ENCODE measurements around the gene RABL2B. TPM values are rescaled to one million over a fixed set of nuclear protein-coding genes. Genes with fewer than 3 reads are reported as not detected.

RABL2B gene
- total RNA-seq, 6 experiments from 2014 or later = 14.8 to 18.9 (median 17.4) TPM

GRCh38 chr22:50734343-50734771, 49.1 kb downstream of the RABL2B start:
- Mint-ChIP-seq H3K4me1 (ENCODE audit: low read depth) (peaks cover 21% of the 10 kb centered on the region), H3K9me3 (no peaks in the 10 kb centered on the region), H3K27ac (no peak overlapping the region), H3K36me3 (ENCODE audit: low read depth) (no peaks in the 10 kb centered on the region), H3K4me3 (no peak overlapping the region), H3K27me3 (ENCODE audit: insufficient read depth) (peaks cover 38% of the 10 kb centered on the region)
- TF ChIP-seq, protein P1, sequence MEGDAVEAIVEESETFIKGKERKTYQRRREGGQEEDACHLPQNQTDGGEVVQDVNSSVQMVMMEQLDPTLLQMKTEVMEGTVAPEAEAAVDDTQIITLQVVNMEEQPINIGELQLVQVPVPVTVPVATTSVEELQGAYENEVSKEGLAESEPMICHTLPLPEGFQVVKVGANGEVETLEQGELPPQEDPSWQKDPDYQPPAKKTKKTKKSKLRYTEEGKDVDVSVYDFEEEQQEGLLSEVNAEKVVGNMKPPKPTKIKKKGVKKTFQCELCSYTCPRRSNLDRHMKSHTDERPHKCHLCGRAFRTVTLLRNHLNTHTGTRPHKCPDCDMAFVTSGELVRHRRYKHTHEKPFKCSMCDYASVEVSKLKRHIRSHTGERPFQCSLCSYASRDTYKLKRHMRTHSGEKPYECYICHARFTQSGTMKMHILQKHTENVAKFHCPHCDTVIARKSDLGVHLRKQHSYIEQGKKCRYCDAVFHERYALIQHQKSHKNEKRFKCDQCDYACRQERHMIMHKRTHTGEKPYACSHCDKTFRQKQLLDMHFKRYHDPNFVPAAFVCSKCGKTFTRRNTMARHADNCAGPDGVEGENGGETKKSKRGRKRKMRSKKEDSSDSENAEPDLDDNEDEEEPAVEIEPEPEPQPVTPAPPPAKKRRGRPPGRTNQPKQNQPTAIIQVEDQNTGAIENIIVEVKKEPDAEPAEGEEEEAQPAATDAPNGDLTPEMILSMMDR (IDR thresholded peaks at IDR 0.05) = no peak
- DNase-seq = no peak

DNA sequence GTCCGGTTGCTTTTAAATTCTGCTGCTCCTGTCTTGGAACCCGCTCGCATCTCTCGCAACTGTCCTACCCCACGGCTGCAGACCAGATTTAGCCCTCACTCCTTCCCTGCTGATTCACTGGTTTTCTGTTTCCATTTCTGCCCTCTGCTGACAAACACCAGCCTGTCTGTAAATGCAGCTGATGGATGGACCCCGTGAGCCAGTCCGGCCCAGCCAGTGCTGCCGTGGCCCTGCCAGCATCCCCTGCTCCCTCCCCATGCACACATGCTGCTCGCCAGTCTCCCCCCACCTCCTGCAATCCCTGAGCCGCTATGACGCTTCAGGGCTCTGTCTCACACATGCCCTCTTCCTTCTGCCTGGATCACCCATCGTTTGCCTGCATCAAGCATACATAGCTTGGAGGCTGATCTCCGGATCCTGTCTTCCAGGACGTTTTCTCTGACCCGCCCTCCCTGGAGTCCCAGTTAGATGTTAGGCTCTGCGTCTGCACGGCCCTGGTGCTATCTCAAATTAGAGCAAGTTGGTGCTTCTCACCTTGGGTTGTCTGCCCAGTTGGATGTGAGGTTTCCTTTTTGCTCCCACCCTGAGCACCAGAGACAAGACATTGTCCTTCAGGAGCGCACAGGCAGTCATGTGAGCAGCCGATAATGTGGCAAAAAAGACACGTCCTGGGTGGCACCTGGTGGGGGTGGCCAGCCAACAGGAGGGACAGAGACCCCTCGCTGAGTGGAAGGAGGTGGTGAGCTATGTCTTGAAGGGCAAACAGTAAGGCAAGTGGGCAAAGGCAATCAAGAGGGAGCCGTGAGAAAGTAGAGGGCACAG, 49.7 kb downstream of the RABL2B start:
- Mint-ChIP-seq H3K9me3 (no peaks in the 10 kb centered on the region), H3K4me3 (peak overlapping the region; percentile 75), H3K36me3 (ENCODE audit: low read depth) (no peaks in the 10 kb centered on the region), H3K27me3 (ENCODE audit: insufficient read depth) (peaks cover 38% of the 10 kb centered on the region), H3K27ac (peak overlapping the region; percentile 20; the same call in 1 of the 2 replicates), H3K4me1 (ENCODE audit: low read depth) (peaks cover 21% of the 10 kb centered on the region)
- peak; percentile 37 for DNase-seq
- TF ChIP-seq, protein P1 (IDR thresholded peaks at IDR 0.05) = no peak

DNA sequence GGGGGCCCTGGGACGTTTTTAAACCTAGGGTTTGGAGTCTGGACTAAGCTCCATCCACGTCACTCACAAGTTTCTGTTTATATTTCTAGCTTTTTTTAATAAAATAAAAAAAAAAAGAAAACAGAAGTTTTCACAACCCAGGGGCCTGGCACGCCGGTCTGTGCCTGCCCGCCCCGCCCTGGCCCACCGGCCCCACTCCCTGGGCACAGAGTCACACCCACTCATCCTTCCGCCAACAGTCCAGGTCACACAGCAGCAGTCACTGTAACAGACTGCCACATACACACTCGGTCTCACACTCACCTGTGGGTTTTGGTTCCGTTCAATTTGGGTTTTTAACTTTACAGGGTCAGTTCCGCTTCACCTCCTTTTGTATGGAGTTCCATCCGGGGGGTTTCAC, 50.8 kb downstream of the RABL2B start:
- H3K4me1 Mint-ChIP-seq (ENCODE audit: low read depth) = peaks cover 21% of the 10 kb centered on the region

DNA sequence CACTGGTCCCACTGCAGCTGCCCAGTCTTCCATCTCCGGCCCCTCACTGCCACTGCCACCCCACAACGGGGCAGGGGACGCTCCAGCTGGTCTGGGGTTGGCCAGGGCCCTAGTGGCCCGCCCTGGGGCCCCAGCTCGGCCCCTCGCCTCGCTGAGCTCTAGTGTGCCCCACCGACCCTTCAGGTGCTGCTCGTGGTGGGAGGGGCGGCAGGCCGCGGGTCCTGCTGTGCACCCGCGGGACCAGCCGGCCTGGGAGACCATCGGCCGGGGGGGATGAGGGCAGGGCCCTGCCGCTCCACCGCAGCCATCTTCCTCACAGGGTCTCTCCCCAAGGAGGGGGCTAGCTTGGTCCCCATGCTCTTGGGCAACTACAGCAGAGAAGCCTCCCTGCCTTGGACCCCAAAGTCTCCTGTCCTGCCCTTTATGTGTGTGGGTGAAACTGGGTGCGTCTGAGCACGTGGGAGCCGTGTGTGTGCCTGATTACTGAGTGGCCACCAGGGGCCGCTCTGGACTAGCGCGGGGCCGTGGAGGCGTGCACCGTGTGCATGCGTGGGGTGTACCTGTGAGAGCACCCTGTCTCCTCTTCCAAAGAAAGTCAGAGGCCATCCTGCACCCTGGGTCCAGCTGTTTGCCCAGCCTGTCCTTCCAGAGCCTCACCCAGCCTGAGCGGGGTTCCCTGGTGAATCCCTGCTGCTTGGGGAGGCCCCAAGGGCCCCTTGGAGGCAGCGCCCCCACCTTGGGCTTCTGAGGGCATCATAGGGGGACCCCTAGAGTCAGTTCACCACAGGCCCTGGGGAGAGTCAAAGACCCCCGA, 51.4 kb downstream of the RABL2B start:
- peak; percentile 16 for DNase-seq
- H3K4me3 Mint-ChIP-seq = peak overlapping the region; percentile 51; the same call in 1 of the 2 replicates
- TF ChIP-seq, protein P1 (IDR thresholded peaks at IDR 0.05) = peak; percentile 96

More for the DNA sequence above, 50.8 kb downstream of the RABL2B start:
- peaks cover 32% of the 10 kb centered on the region for H3K27me3 Mint-ChIP-seq (ENCODE audit: insufficient read depth)
- no peaks in the 10 kb centered on the region for H3K9me3 Mint-ChIP-seq
- H3K27ac Mint-ChIP-seq = no peak overlapping the region
- TF ChIP-seq, protein P1 (IDR thresholded peaks at IDR 0.05) = no peak
- H3K36me3 Mint-ChIP-seq (ENCODE audit: low read depth) = no peaks in the 10 kb centered on the region
- DNase-seq = no peak
- H3K4me3 Mint-ChIP-seq = no peak overlapping the region

GRCh38 chr22:50730941-50731661, 52.3 kb downstream of the RABL2B start:
- Mint-ChIP-seq H3K4me3 (no peak overlapping the region), H3K27ac (no peak overlapping the region), H3K4me1 (ENCODE audit: low read depth) (peaks cover 21% of the 10 kb centered on the region), H3K9me3 (no peaks in the 10 kb centered on the region), H3K27me3 (ENCODE audit: insufficient read depth) (peaks cover 23% of the 10 kb centered on the region), H3K36me3 (ENCODE audit: low read depth) (no peaks in the 10 kb centered on the region)
- TF ChIP-seq, protein P1 (IDR thresholded peaks at IDR 0.05) = no peak
- DNase-seq = no peak

More for the DNA sequence above, 51.4 kb downstream of the RABL2B start:
- peak overlapping the region; percentile 51; the same call in 1 of the 2 replicates for H3K27ac Mint-ChIP-seq
- peaks cover 25% of the 10 kb centered on the region for H3K27me3 Mint-ChIP-seq (ENCODE audit: insufficient read depth)
- peaks cover 21% of the 10 kb centered on the region for H3K4me1 Mint-ChIP-seq (ENCODE audit: low read depth)
- H3K36me3 Mint-ChIP-seq (ENCODE audit: low read depth) = no peaks in the 10 kb centered on the region
- H3K9me3 Mint-ChIP-seq = no peaks in the 10 kb centered on the region
